BLaER1 treated with 17β-estradiol and CSF1 and Interleukin-3, amounts not matched to agents 10 nM and 100 nM (cell line): Measurements from ENCODE around the gene XPA.

ENCODE experiments used
- H3K27ac ChIP-seq, 11 experiments: shearing (Covaris generic); formaldehyde crosslinking; 2 replicates each; pipeline ENCODE4 v1.8.1; 2022
- H3K27me3 ChIP-seq, 11 experiments: shearing (Covaris generic); formaldehyde crosslinking; 2 replicates each; pipeline ENCODE4 v1.8.1; 2022
- H3K36me3 ChIP-seq, 11 experiments: shearing (Covaris generic); formaldehyde crosslinking; 2 replicates each; pipeline ENCODE4 v1.8.1; 2022
- H3K4me1 ChIP-seq, 10 experiments: shearing (Covaris generic); formaldehyde crosslinking; 2 replicates each; pipeline ENCODE4 v1.8.1; 2022
- H3K4me2 ChIP-seq, 11 experiments: shearing (Covaris generic); formaldehyde crosslinking; 2 replicates each; pipeline ENCODE4 v1.8.1; 2022
- H3K4me3 ChIP-seq, 10 experiments: shearing (Covaris generic); formaldehyde crosslinking; 2 replicates each; pipeline ENCODE4 v1.8.1; 2022
- H3K9ac ChIP-seq, 11 experiments: shearing (Covaris generic); formaldehyde crosslinking; 2 replicates each; pipeline ENCODE4 v1.8.1; 2022
- H3K9me3 ChIP-seq, 11 experiments: shearing (Covaris generic); formaldehyde crosslinking; replicated peaks in 1 of 11; 2 replicates each; pipeline ENCODE4 v1.8.1; 2022
- H4K20me1 ChIP-seq, 11 experiments: shearing (Covaris generic); formaldehyde crosslinking; 2 replicates each; pipeline ENCODE4 v1.8.1; 2022
- Cebpa-rat ChIP-seq, 11 experiments: shearing (Covaris generic); IDR thresholded peaks; 2 replicates each; pipeline ENCODE4 v1.8.1; 2022

The XPA gene

DNA sequence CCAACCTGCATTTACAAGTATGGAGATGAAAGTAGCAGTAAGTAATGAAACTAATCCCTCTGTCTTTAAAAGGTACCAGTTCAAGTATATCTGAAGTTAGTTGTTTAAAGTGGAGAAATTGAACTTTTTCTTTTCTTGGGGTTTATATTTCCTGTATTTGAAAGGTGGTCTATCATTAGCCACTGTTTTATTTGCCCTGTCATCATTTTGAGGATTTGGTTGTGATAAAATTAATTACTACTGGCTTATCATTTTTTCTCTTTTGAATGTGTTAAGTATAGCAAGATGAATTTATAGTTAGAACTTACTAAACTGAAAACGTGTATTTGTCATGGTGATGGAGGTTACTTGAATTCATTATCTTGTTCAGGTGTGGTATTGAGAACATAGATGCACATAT, 38.4 kb downstream of the XPA start:
- H3K4me2 ChIP-seq, result no peak overlapping the region
- H3K9me3 ChIP-seq, result no peaks in the 10 kb centered on the region
- H3K4me1 ChIP-seq, result peaks cover 0 to 22% (median 8%) of the 10 kb centered on the region in 10 experiments; a peak in 8 of 20 replicates
- H4K20me1 ChIP-seq, result peaks cover 0 to 6% (median 0%) of the 10 kb centered on the region in 11 experiments; a peak in 2 of 22 replicates
- no peak overlapping the region for H3K9ac ChIP-seq
- no peak for TF ChIP-seq Cebpa-rat (IDR thresholded peaks at IDR 0.05)
- no peak overlapping the region for H3K27ac ChIP-seq
- no peak overlapping the region for H3K4me3 ChIP-seq
- H3K36me3 ChIP-seq, result peaks cover 90 to 100% (median 99%) of the 10 kb centered on the region in 11 experiments
- no peaks in the 10 kb centered on the region for H3K27me3 ChIP-seq

DNA sequence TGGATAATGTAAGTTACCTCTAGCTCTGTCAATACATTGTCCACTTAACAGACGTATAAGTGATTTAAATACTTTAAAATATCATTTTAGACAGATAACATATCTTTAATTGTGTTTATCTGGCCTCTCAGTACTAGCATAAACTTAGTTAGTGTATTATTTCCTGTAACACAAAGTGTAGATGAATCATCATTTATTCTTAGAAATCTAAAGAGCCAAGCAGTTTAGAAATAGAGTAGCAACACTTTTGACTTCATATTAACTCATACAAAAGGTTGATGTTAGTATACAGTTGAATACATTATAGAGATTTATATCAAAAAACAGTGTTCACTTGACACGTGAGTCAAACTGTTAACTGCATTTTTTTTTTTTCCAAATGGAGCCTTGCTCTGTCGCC, 45.5 kb downstream of the XPA start:
- Histone ChIP-seq H3K4me2 (peak overlapping the region in 3 of 11 experiments; percentile 28 to 55 (median 42); a peak in 4 of 22 replicates), H3K36me3 (peaks cover 95 to 100% (median 100%) of the 10 kb centered on the region in 11 experiments), H4K20me1 (peaks cover 0 to 46% (median 6%) of the 10 kb centered on the region in 11 experiments; a peak in 9 of 22 replicates), H3K4me1 (peaks cover 0 to 17% (median 5%) of the 10 kb centered on the region in 10 experiments; a peak in 8 of 20 replicates), H3K9me3 (no peaks in the 10 kb centered on the region), H3K4me3 (no peak overlapping the region), H3K9ac (no peak overlapping the region), H3K27ac (peak overlapping the region in 2 of 11 experiments; percentile 20 to 46; a peak in 4 of 22 replicates), H3K27me3 (no peaks in the 10 kb centered on the region)
- TF ChIP-seq Cebpa-rat (IDR thresholded peaks at IDR 0.05), result no peak

DNA sequence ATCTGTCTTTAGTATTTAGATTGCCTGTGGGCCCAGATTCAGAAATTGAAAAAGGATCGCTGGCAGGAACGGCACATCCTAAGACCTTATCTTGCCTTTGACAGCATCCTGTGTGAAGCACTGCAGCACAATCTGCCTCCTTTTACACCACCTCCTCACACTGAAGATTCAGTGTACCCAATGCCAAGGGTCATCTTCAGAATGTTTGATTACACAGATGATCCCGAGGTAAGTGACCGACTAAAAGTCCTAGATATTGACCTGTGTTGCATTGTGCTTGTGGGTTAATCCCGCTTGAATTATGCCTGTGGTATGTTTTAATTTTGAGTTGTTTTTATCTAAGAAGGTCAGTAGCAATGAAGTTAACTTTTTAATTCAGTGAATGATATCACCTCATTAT, 49.1 kb downstream of the XPA start:
- peaks cover 95 to 100% (median 100%) of the 10 kb centered on the region in 11 experiments for H3K36me3 ChIP-seq
- no peak overlapping the region for H3K9ac ChIP-seq
- no peak overlapping the region for H3K27ac ChIP-seq
- no peak for TF ChIP-seq Cebpa-rat (IDR thresholded peaks at IDR 0.05)
- peaks cover 0 to 17% (median 5%) of the 10 kb centered on the region in 10 experiments; a peak in 8 of 20 replicates for H3K4me1 ChIP-seq
- H3K4me3 ChIP-seq, result no peak overlapping the region
- H3K9me3 ChIP-seq, result no peaks in the 10 kb centered on the region
- H4K20me1 ChIP-seq, result peaks cover 0 to 65% (median 22%) of the 10 kb centered on the region in 11 experiments; a peak in 15 of 22 replicates
- no peaks in the 10 kb centered on the region for H3K27me3 ChIP-seq
- H3K4me2 ChIP-seq, result no peak overlapping the region

DNA sequence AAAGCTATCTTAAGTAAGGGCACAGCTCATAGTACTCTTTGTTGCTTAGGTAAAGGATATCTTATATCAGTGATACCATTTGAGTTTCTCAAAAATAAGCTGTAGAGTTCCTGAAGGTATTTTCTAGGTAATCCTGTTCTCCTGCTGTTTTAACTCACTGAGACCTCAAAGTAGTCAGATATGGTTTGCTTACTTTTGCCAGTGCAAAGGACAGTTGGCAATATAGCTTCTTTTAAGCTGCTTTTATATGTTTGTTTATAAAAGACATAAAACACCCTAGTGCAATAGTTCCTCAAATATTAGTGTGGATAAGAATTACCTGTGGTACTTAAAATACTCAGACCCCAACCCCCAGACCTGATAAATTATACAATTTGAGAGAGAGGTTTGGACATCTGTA, 51.4 kb downstream of the XPA start:
- peaks cover 0 to 3% (median 0%) of the 10 kb centered on the region in 10 experiments; a peak in 2 of 20 replicates for H3K4me1 ChIP-seq
- H3K36me3 ChIP-seq, result peaks cover 94 to 100% (median 100%) of the 10 kb centered on the region in 11 experiments
- H3K9ac ChIP-seq, result no peak overlapping the region
- H3K4me2 ChIP-seq, result no peak overlapping the region
- H3K27me3 ChIP-seq, result no peaks in the 10 kb centered on the region
- H3K4me3 ChIP-seq, result no peak overlapping the region
- peaks cover under 1 to 65% (median 26%) of the 10 kb centered on the region in 11 experiments; a peak in 19 of 22 replicates for H4K20me1 ChIP-seq
- no peak for TF ChIP-seq Cebpa-rat (IDR thresholded peaks at IDR 0.05)
- H3K9me3 ChIP-seq, result no peaks in the 10 kb centered on the region
- H3K27ac ChIP-seq, result no peak overlapping the region

DNA sequence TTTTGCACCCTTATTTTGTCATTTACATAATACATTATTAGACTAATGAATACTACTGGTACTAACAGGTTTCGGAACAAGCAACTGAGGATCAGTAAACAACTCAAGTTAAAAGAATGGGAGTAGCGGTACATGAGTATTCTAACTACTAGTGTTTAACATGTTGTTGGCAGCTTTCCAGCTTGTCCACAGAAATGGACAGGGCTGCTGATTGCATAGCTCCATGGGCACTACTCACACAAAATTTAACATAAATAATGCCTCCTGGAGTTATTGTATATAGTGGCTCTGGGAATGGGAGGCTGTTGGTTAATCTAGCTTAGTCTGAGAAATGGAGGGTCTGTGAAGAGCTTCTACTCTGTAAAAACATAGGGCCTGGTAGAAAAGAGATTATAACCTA, 56.8 kb downstream of the XPA start:
- Histone ChIP-seq H3K27ac (no peak overlapping the region), H3K9ac (no peak overlapping the region), H4K20me1 (peaks cover 40 to 94% (median 71%) of the 10 kb centered on the region in 11 experiments; a peak in 21 of 22 replicates), H3K4me2 (no peak overlapping the region), H3K27me3 (no peaks in the 10 kb centered on the region), H3K4me3 (no peak overlapping the region), H3K4me1 (peaks cover 19 to 32% (median 23%) of the 10 kb centered on the region in 10 experiments), H3K36me3 (peaks cover 53 to 92% (median 58%) of the 10 kb centered on the region in 11 experiments), H3K9me3 (no peaks in the 10 kb centered on the region)
- TF ChIP-seq Cebpa-rat (IDR thresholded peaks at IDR 0.05), result no peak

DNA sequence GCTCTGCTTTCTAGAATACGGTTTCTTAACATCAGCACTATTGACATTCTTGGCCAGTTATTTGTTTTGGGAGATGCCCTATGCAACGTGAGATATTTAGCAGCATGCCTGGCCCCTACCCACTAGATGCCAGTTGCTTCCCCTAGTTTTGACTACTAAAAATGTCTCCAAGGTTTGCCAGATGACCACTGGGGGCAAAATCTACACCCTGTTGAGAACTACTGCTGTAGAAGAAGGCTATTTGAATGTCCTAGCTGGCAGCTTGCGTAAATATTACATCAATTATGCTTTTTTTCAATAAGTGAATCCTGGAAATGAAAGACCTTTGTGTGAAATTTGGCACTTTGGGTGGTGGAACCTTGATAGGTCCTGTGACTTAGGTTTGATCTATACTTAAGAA, 58.5 kb downstream of the XPA start:
- peaks cover 36 to 79% (median 41%) of the 10 kb centered on the region in 11 experiments for H3K36me3 ChIP-seq
- H3K4me2 ChIP-seq, result peak overlapping the region in 2 of 11 experiments; percentile 21 to 30; a peak in 1 of 22 replicates
- H3K9me3 ChIP-seq, result no peaks in the 10 kb centered on the region

DNA sequence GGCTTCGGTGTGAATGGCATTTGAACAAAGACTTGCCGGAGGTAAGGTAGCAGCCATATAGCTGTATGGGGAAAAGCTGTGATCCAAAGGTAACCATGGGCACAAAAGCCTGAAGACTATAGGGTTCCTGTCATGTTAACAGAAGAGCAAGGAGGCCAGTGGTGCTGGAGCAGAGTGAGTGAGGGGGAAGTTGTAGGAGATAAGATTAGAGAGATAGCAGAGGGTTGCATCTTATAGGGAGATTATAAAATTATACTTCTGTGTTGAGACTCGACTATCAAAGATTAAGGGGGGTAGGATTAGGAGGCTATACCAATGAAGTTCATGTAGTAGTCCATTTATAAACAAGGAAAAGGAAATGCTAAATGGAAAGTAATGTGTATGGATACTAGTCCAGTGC, 60.2 kb downstream of the XPA start:
- Histone ChIP-seq H3K4me1 (peaks cover 30 to 41% (median 34%) of the 10 kb centered on the region in 10 experiments), H4K20me1 (peaks cover 40 to 81% (median 66%) of the 10 kb centered on the region in 11 experiments; a peak in 21 of 22 replicates), H3K9ac (peak overlapping the region in 3 of 11 experiments; percentile 19 to 26 (median 25); a peak in 2 of 22 replicates), H3K36me3 (peaks cover 18 to 61% (median 24%) of the 10 kb centered on the region in 11 experiments; a peak in 21 of 22 replicates), H3K27ac (no peak overlapping the region), H3K4me3 (no peak overlapping the region), H3K4me2 (peak overlapping the region; percentile 23 to 65 (median 46)), H3K27me3 (no peaks in the 10 kb centered on the region), H3K9me3 (no peaks in the 10 kb centered on the region)
- TF ChIP-seq Cebpa-rat (IDR thresholded peaks at IDR 0.05), result no peak

More for the DNA sequence above, 58.5 kb downstream of the XPA start:
- no peak overlapping the region for H3K27ac ChIP-seq
- peaks cover 27 to 39% (median 30%) of the 10 kb centered on the region in 10 experiments for H3K4me1 ChIP-seq
- peaks cover 40 to 93% (median 67%) of the 10 kb centered on the region in 11 experiments; a peak in 21 of 22 replicates for H4K20me1 ChIP-seq
- H3K9ac ChIP-seq, result no peak overlapping the region; a peak in 2 of 22 replicates
- no peak overlapping the region for H3K4me3 ChIP-seq
- no peaks in the 10 kb centered on the region for H3K27me3 ChIP-seq
- no peak for TF ChIP-seq Cebpa-rat (IDR thresholded peaks at IDR 0.05)

DNA sequence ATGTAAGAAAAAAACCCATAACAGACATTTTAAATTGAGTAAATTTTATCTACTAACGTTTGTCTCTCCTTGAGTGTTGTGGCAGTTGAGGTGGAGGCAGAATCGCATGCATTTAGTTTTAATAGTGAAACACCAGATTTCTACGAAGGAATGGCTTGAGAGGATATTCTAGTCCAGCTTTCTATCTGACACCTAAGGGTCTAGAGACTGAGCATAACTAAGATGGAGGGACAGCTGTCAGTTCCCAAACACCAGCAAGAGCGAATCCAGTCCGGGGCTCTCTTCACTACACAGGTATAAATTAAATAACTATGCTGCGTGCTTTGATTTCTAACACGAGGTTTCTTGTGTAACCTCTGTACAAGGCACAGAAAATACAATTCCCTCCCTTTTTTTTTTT, 62.1 kb downstream of the XPA start:
- H3K9ac ChIP-seq, result peak overlapping the region; percentile 89 to 99 (median 95)
- H3K36me3 ChIP-seq, result peaks cover 0 to 43% (median 10%) of the 10 kb centered on the region in 11 experiments; a peak in 11 of 22 replicates
- TF ChIP-seq Cebpa-rat (IDR thresholded peaks at IDR 0.05), result no peak
- peak overlapping the region; percentile 81 to 94 (median 88) for H3K4me2 ChIP-seq
- H3K9me3 ChIP-seq, result no peaks in the 10 kb centered on the region
- peaks cover 36 to 53% (median 43%) of the 10 kb centered on the region in 10 experiments for H3K4me1 ChIP-seq
- peak overlapping the region in 10 of 11 experiments; percentile 92 to 98 (median 94); a peak in 19 of 22 replicates for H3K27ac ChIP-seq
- H3K4me3 ChIP-seq, result peak overlapping the region; percentile 86 to 99 (median 92)
- H3K27me3 ChIP-seq, result no peaks in the 10 kb centered on the region
- H4K20me1 ChIP-seq, result peaks cover 32 to 63% (median 51%) of the 10 kb centered on the region in 11 experiments; a peak in 21 of 22 replicates

DNA sequence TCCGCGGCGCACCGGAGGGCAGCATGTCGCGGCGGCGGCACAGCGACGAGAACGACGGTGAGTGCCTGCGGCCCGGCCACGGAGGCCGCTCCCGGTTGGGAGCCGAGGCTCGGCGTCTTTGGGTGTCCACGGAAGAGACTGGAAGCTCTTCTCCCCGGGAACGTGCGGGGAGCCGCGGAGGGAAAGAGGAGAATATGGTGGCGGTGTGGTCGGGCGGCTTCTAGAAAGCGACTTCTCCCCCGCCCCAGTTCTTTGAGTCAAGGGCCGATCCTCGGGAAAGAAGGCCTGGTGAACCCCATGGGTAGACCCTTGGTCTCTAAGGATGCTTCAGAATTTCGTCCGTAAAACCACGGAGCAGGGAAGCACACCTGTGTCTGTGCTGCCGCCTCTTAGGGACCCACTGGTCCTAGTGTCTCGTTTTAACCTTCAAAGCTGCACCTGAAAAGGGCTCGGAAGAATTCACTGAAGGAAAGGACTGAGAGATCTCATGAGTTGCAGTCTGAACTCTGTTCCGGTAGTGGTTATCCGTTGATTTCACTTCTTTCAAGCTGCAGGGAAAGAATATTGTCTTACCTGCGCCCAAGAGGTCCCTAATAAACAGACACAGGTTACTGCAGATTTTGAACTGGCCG, 63.2 kb downstream of the XPA start:
- Histone ChIP-seq H3K4me3 (peak overlapping the region; percentile 86 to 99 (median 92)), H3K4me1 (peaks cover 37 to 53% (median 43%) of the 10 kb centered on the region in 10 experiments), H3K27me3 (no peaks in the 10 kb centered on the region), H3K9ac (peak overlapping the region; percentile 89 to 99 (median 95)), H4K20me1 (peaks cover 22 to 63% (median 41%) of the 10 kb centered on the region in 11 experiments; a peak in 21 of 22 replicates), H3K9me3 (no peaks in the 10 kb centered on the region), H3K36me3 (peaks cover 0 to 32% (median 6%) of the 10 kb centered on the region in 11 experiments; a peak in 7 of 22 replicates), H3K4me2 (peak overlapping the region; percentile 81 to 94 (median 88)), H3K27ac (peak overlapping the region; percentile 92 to 98 (median 95))
- TF ChIP-seq Cebpa-rat (IDR thresholded peaks at IDR 0.05), result no peak
